PC-3 (cell line): Measurements from ENCODE around the gene NMRK2.

Experiments used
- EZH2 ChIP-seq: fragments of 300-600 bp; sonication (generic); IDR thresholded peaks from one replicate; pipeline ENCODE4 v1.6.1; 2017; ENCODE audit warnings: antibody characterized with exemption, mild to moderate bottlenecking, low read length; ENCODE audit not compliant: unreplicated experiment
- EZH2phosphoT487 ChIP-seq: fragments of 300-600 bp; sonication (generic); IDR thresholded peaks from 2 replicates; pipeline ENCODE4 v1.6.1; 2018; ENCODE audit warnings: mild to moderate bottlenecking, antibody characterized with exemption, low read length, borderline replicate concordance
- TF ChIP-seq, protein P1 (sequence below): fragments of 300-600 bp; sonication (generic); conservative IDR thresholded peaks from 2 replicates; pipeline ENCODE4 v1.5.1; 2017; ENCODE audit warnings: antibody characterized with exemption, low read depth, mild to moderate bottlenecking, low read length

DNA sequence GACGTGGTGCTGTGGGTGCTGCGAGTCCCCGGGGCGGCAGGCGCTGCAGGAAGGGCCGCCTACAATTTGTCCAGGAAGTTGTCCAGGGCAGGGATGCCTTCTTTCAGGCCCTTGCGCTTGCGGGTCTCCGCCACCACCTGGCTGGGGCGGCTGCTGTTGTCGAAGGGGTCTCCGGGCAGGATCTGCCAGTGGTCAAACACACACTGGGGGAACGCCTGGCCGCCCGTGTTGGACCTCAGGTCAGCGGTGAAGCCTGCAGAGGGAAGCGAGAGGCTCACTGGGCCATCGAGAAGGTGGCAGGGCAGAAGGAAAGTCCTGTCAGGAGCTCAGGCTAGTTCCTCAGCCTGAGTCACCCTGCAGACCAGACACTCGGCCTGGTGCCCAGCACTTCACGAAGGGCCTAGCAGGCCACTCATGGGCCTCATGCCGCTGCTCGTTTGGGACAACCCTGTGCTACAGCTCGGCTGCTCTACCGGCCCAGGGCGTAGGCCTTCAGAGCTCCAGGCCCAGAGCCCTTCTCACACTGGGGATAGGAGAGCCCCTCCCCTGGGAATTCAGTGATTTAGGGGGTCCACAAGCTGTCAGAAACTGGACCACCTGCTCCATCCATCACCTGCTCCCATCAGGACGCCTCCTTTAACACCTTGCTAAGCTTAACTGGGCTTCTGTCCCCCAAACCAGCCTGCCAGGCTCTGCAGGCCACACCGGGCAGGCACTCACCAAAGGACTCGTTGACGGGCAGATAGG lies 43.8 kb downstream of the NMRK2 start:
- TF ChIP-seq, protein P1, sequence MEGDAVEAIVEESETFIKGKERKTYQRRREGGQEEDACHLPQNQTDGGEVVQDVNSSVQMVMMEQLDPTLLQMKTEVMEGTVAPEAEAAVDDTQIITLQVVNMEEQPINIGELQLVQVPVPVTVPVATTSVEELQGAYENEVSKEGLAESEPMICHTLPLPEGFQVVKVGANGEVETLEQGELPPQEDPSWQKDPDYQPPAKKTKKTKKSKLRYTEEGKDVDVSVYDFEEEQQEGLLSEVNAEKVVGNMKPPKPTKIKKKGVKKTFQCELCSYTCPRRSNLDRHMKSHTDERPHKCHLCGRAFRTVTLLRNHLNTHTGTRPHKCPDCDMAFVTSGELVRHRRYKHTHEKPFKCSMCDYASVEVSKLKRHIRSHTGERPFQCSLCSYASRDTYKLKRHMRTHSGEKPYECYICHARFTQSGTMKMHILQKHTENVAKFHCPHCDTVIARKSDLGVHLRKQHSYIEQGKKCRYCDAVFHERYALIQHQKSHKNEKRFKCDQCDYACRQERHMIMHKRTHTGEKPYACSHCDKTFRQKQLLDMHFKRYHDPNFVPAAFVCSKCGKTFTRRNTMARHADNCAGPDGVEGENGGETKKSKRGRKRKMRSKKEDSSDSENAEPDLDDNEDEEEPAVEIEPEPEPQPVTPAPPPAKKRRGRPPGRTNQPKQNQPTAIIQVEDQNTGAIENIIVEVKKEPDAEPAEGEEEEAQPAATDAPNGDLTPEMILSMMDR = no peak
- no peak for TF ChIP-seq EZH2phosphoT487
- TF ChIP-seq EZH2 = no peak
